KOPT-K1 (cell line): Measurements from ENCODE around the gene ETS1.

ENCODE experiments used
- H3K27ac ChIP-seq: fragments of 200-600 bp; sonication (generic); 2 replicates; pipeline ENCODE4 v1.5.1; 2016; ENCODE audit warnings: antibody characterized with exemption, mild to moderate bottlenecking, low read depth, low read length; ENCODE audit not compliant: poor library complexity, severe bottlenecking
- H3K36me3 ChIP-seq: fragments of 200-600 bp; sonication (generic); 2 replicates; pipeline ENCODE4 v1.5.1; 2017; ENCODE audit warnings: antibody characterized with exemption, mild to moderate bottlenecking, low read length, moderate library complexity; ENCODE audit not compliant: insufficient read depth
- H3K9me3 ChIP-seq: fragments of 200-600 bp; sonication (generic); 2 replicates; pipeline ENCODE4 v1.5.1; 2017; ENCODE audit warnings: antibody characterized with exemption, low read length, mild to moderate bottlenecking; ENCODE audit not compliant: insufficient read depth, poor library complexity, severe bottlenecking

Gene ETS1

GRCh38 chr11:128467610-128468041 is 119.7 kb downstream of the ETS1 start:
- peak overlapping the region; percentile 98 for H3K27ac ChIP-seq
- peaks cover 93% of the 10 kb centered on the region for H3K36me3 ChIP-seq
- no peaks in the 10 kb centered on the region for H3K9me3 ChIP-seq

GRCh38 chr11:128467041-128467440 is 120.3 kb downstream of the ETS1 start:
- Histone ChIP-seq H3K27ac (peak overlapping the region; percentile 98), H3K36me3 (peaks cover 93% of the 10 kb centered on the region), H3K9me3 (no peaks in the 10 kb centered on the region)

- no peaks in the 10 kb centered on the region for H3K9me3 ChIP-seq
- H3K27ac ChIP-seq: peak overlapping the region; percentile 52
- H3K36me3 ChIP-seq: peaks cover 100% of the 10 kb centered on the region
These were observed 121.2 kb downstream of the ETS1 start for GRCh38 chr11:128465946-128466705.

DNA sequence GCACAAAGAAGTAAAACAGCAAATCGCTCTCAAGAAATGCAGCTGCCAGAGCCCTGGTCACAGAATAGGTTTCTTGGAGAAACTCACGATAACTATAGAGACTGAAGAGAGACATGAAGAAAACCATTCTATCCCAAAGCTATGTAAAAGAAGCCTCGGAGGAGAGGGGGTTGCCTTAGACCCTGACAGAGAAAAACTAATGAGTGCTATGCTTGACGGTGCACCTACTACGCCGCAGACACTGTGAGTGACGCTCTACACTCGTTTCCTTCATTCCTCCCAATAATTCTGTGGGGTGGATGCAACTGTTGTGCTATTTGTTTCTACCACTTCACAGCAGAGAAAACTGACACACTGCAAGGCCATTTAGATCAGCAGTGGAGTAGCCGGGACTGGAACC is 121.8 kb downstream of the ETS1 start:
- H3K36me3 ChIP-seq: peaks cover 100% of the 10 kb centered on the region
- peak overlapping the region; percentile 52 for H3K27ac ChIP-seq
- no peaks in the 10 kb centered on the region for H3K9me3 ChIP-seq

- Histone ChIP-seq H3K36me3 (peaks cover 100% of the 10 kb centered on the region), H3K9me3 (no peaks in the 10 kb centered on the region), H3K27ac (peak overlapping the region; percentile 52)
These were observed 122.4 kb downstream of the ETS1 start for GRCh38 chr11:128464878-128465450.

DNA sequence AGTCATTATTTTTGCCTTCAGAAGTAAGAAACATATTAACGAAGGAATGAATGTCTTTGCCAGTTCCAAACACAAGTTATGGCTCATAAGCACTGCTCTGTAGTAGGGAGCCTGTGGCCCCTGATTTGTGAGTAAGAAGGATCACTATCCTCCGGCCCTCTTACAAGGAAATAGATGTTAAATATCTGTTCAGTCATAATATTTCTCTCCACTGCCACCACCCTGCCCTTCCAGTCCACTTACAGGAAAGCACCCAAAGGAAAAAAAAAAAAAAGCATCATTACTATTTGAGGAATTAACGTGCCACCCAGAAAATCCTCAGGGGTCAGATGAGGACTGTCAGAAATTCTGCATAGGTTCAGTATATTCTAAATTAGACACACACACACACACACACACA is 123.4 kb downstream of the ETS1 start:
- H3K27ac ChIP-seq: peak overlapping the region; percentile 52
- peaks cover 100% of the 10 kb centered on the region for H3K36me3 ChIP-seq
- H3K9me3 ChIP-seq: no peaks in the 10 kb centered on the region

- peaks cover 98% of the 10 kb centered on the region for H3K36me3 ChIP-seq
- no peak overlapping the region for H3K27ac ChIP-seq
- H3K9me3 ChIP-seq: no peaks in the 10 kb centered on the region
These were observed 124.0 kb downstream of the ETS1 start for GRCh38 chr11:128463371-128463829.

DNA sequence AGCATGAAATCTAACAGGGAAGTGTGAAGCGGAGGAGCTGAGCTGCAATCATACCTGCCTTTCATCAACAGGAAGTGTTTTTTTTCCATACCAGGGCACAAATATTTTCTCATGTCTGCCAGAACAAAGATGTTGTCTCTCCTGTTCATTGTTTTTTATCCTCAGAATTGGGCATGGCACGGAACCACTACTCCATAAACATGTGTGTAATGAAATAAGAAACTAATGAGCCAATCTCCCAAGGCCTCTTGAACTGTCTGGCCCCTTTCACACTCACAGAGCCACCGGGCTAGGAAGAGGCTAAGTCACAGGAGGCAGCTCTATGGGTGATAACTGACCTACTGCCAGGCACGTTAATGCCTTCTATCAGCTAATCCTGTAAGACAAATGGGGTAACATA is 124.4 kb downstream of the ETS1 start:
- Histone ChIP-seq H3K27ac (peak overlapping the region; percentile 13), H3K36me3 (peaks cover 98% of the 10 kb centered on the region), H3K9me3 (no peaks in the 10 kb centered on the region)

GRCh38 chr11:128462189-128462588 is 125.2 kb downstream of the ETS1 start:
- no peaks in the 10 kb centered on the region for H3K9me3 ChIP-seq
- H3K36me3 ChIP-seq: peaks cover 98% of the 10 kb centered on the region
- H3K27ac ChIP-seq: no peak overlapping the region

- Histone ChIP-seq H3K36me3 (peaks cover 85% of the 10 kb centered on the region), H3K9me3 (no peaks in the 10 kb centered on the region), H3K27ac (no peak overlapping the region)
These were observed 129.0 kb downstream of the ETS1 start for GRCh38 chr11:128458321-128458720.

GRCh38 chr11:128457874-128458273 is 129.5 kb downstream of the ETS1 start:
- Histone ChIP-seq H3K9me3 (no peaks in the 10 kb centered on the region), H3K36me3 (peaks cover 81% of the 10 kb centered on the region), H3K27ac (no peak overlapping the region)

DNA sequence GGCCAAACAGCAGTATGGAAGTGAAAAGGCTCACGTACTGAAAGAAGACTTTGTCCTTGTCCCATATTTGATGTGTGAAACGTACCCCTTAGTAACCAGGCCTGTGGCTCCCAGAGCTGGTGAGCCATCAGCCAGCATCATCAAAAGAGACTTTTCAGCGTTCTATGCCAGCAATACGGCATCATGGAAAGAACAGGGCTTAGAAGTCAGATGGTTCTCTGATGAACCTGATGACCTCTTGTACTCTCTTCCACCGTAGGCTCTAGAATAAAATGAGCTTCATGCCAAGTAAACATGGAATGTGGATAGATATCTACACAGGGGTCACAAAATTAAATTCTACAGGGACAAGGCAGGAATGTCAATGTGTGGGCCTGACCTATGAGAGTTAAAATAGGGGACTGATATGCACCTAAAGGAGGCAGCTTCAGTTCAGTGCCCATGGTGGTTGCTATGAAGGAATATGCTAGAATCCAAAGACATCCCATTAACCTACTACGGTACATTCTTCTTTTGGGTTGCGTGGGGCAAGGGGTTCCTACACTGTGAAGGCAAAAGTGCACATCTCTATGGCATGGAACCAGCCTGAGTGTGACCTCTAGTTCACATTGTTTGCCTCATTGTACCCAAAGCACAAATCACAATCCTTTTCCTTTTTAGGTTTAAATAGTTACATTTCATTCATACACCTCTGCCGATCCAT is 130.6 kb downstream of the ETS1 start:
- Histone ChIP-seq H3K9me3 (no peaks in the 10 kb centered on the region), H3K27ac (no peak overlapping the region), H3K36me3 (peaks cover 69% of the 10 kb centered on the region)

GRCh38 chr11:128455766-128456165 is 131.6 kb downstream of the ETS1 start:
- H3K36me3 ChIP-seq: peaks cover 60% of the 10 kb centered on the region
- H3K9me3 ChIP-seq: no peaks in the 10 kb centered on the region
- no peak overlapping the region for H3K27ac ChIP-seq

- H3K27ac ChIP-seq: no peak overlapping the region
- no peaks in the 10 kb centered on the region for H3K9me3 ChIP-seq
- peaks cover 41% of the 10 kb centered on the region for H3K36me3 ChIP-seq
These were observed 133.7 kb downstream of the ETS1 start for GRCh38 chr11:128453444-128454336.
